OCI-LY1 (cell line): Measurements from ENCODE around the gene ZEB1.

ENCODE experiments used
- H2AFZ ChIP-seq: fragments of 200-600 bp; sonication (generic), shearing (Covaris generic); 2 replicates; pipeline ENCODE4 v1.6.0; 2014; ENCODE audit warnings: antibody characterized with exemption, mild to moderate bottlenecking, low read length
- H3F3A ChIP-seq: fragments of 200-600 bp; sonication (generic), shearing (Covaris generic); 2 replicates; pipeline ENCODE4 v1.6.0; 2014; ENCODE audit warnings: mild to moderate bottlenecking, antibody characterized with exemption, low read length, moderate library complexity; ENCODE audit not compliant: insufficient read depth
- H3K27ac ChIP-seq: fragments of 200-600 bp; sonication (generic); 2 replicates; pipeline ENCODE4 v1.5.1; 2014; ENCODE audit warnings: low read length, mixed run types, mild to moderate bottlenecking, low read depth; ENCODE audit not compliant: poor library complexity, severe bottlenecking
- H3K27me3 ChIP-seq: fragments of 200-600 bp; sonication (generic); 2 replicates; pipeline ENCODE4 v1.6.0; 2014; ENCODE audit warnings: antibody characterized with exemption, mild to moderate bottlenecking, low read length, moderate library complexity; ENCODE audit not compliant: insufficient read depth
- H3K36me3 ChIP-seq: fragments of 200-600 bp; sonication (generic); 2 replicates; pipeline ENCODE4 v1.6.1; 2014; ENCODE audit warnings: mild to moderate bottlenecking, antibody characterized with exemption, low read length, moderate library complexity, mixed read lengths; ENCODE audit not compliant: insufficient read depth
- H3K4me1 ChIP-seq: fragments of 200-600 bp; sonication (generic); 2 replicates; pipeline ENCODE4 v1.5.1; 2014; ENCODE audit warnings: mild to moderate bottlenecking, low read length, moderate library complexity; ENCODE audit not compliant: insufficient read depth, severe bottlenecking
- H3K4me2 ChIP-seq: fragments of 200-600 bp; sonication (generic), shearing (Covaris generic); 2 replicates; pipeline ENCODE4 v1.6.1; 2014; ENCODE audit warnings: low read length
- H3K4me3 ChIP-seq: fragments of 200-600 bp; sonication (generic); 2 replicates; pipeline ENCODE4 v1.5.1; 2014; ENCODE audit warnings: low read length, low read depth, mild to moderate bottlenecking, mixed read lengths; ENCODE audit not compliant: poor library complexity, severe bottlenecking
- H3K79me2 ChIP-seq: fragments of 200-600 bp; shearing (Covaris generic); 2 replicates; pipeline ENCODE4 v1.6.1; 2016; ENCODE audit warnings: mixed run types, low read length, mixed read lengths; ENCODE audit not compliant: insufficient read depth
- H3K9ac ChIP-seq: fragments of 200-600 bp; sonication (generic), shearing (Covaris generic); 2 replicates; pipeline ENCODE4 v1.6.1; 2014; ENCODE audit warnings: mild to moderate bottlenecking, low read length, mixed read lengths
- H3K9me2 ChIP-seq: fragments of 200-600 bp; sonication (generic), shearing (Covaris generic); 2 replicates; pipeline ENCODE4 v1.6.1; 2014; ENCODE audit warnings: low read depth, mild to moderate bottlenecking, low read length, mixed read lengths
- H3K9me3 ChIP-seq: fragments of 200-600 bp; shearing (Covaris generic); 2 replicates; pipeline ENCODE4 v1.6.1; 2014; ENCODE audit warnings: low read length, mixed read lengths
- H4K20me1 ChIP-seq: fragments of 200-600 bp; sonication (generic), shearing (Covaris generic); 2 replicates; pipeline ENCODE4 v1.6.0; 2016; ENCODE audit warnings: mild to moderate bottlenecking, low read length; ENCODE audit not compliant: insufficient read depth
- CTCF ChIP-seq: fragments of 200-600 bp; sonication (generic), shearing (Covaris generic); IDR thresholded peaks from 2 replicates; pipeline ENCODE4 v1.5.1; 2017; ENCODE audit warnings: mild to moderate bottlenecking, antibody characterized with exemption, low read length, moderate library complexity, mixed read lengths
- EZH2 ChIP-seq: fragments of 200-600 bp; sonication (generic), shearing (Covaris generic); IDR thresholded peaks from 2 replicates; pipeline ENCODE4 v1.8.0; 2017; ENCODE audit warnings: borderline replicate concordance, mixed run types, mild to moderate bottlenecking, antibody characterized with exemption, low read length, moderate library complexity, mixed read lengths

ZEB1 gene

GRCh38 chr10:31296754-31297153, 22.3 kb upstream of the ZEB1 start:
- Histone ChIP-seq H3K9me3 (no peaks in the 10 kb centered on the region), H3K4me1 (no peaks in the 10 kb centered on the region), H3K27ac (no peak overlapping the region), H3K27me3 (no peaks in the 10 kb centered on the region), H3K4me2 (no peak overlapping the region), H3K9me2 (no peaks in the 10 kb centered on the region), H3F3A (no peaks in the 10 kb centered on the region), H3K9ac (no peak overlapping the region), H2AFZ (no peak overlapping the region), H3K36me3 (no peaks in the 10 kb centered on the region), H3K79me2 (no peaks in the 10 kb centered on the region), H4K20me1 (no peaks in the 10 kb centered on the region), H3K4me3 (no peak overlapping the region)
- TF ChIP-seq CTCF, result no peak
- no peak for TF ChIP-seq EZH2

- H3K79me2 ChIP-seq, result no peaks in the 10 kb centered on the region
- no peaks in the 10 kb centered on the region for H3K9me3 ChIP-seq
- H4K20me1 ChIP-seq, result no peaks in the 10 kb centered on the region
- no peak for TF ChIP-seq EZH2
- H2AFZ ChIP-seq, result no peak overlapping the region
- no peak overlapping the region for H3K4me2 ChIP-seq
- no peaks in the 10 kb centered on the region for H3F3A ChIP-seq
- no peak overlapping the region for H3K27ac ChIP-seq
- H3K4me3 ChIP-seq, result no peak overlapping the region
- no peaks in the 10 kb centered on the region for H3K9me2 ChIP-seq
- no peaks in the 10 kb centered on the region for H3K27me3 ChIP-seq
- H3K9ac ChIP-seq, result no peak overlapping the region
- H3K36me3 ChIP-seq, result no peaks in the 10 kb centered on the region
- H3K4me1 ChIP-seq, result no peaks in the 10 kb centered on the region
Observed at GRCh38 chr10:31299119-31299518, 19.9 kb upstream of the ZEB1 start.

- no peaks in the 10 kb centered on the region for H3K9me2 ChIP-seq
- no peak overlapping the region for H3K4me2 ChIP-seq
- no peak overlapping the region for H2AFZ ChIP-seq
- TF ChIP-seq EZH2 (no peak), CTCF (no peak)
- H3K27me3 ChIP-seq, result no peaks in the 10 kb centered on the region
- no peak overlapping the region for H3K4me3 ChIP-seq
- H4K20me1 ChIP-seq, result no peaks in the 10 kb centered on the region
- no peak overlapping the region for H3K27ac ChIP-seq
- H3K9me3 ChIP-seq, result no peaks in the 10 kb centered on the region
- no peaks in the 10 kb centered on the region for H3K79me2 ChIP-seq
- H3K4me1 ChIP-seq, result peaks cover 6% of the 10 kb centered on the region
- H3K36me3 ChIP-seq, result no peaks in the 10 kb centered on the region
- H3K9ac ChIP-seq, result no peak overlapping the region
- H3F3A ChIP-seq, result no peaks in the 10 kb centered on the region
Observed at GRCh38 chr10:31303212-31303611, 15.8 kb upstream of the ZEB1 start.

- Histone ChIP-seq H3K4me3 (no peak overlapping the region), H3K4me2 (no peak overlapping the region), H3K79me2 (no peaks in the 10 kb centered on the region), H4K20me1 (no peaks in the 10 kb centered on the region), H3K36me3 (no peaks in the 10 kb centered on the region), H3K9me2 (no peaks in the 10 kb centered on the region), H3K9ac (no peak overlapping the region), H2AFZ (no peak overlapping the region), H3F3A (no peaks in the 10 kb centered on the region), H3K27ac (no peak overlapping the region), H3K4me1 (peaks cover 6% of the 10 kb centered on the region), H3K9me3 (no peaks in the 10 kb centered on the region), H3K27me3 (no peaks in the 10 kb centered on the region)
- TF ChIP-seq CTCF, result no peak
- TF ChIP-seq EZH2, result no peak
Observed at GRCh38 chr10:31304291-31304970, 14.6 kb upstream of the ZEB1 start.
